Chondrocyte (in vitro differentiated cells): ENCODE measurements around the gene SOWAHA. TPM values are rescaled to one million over a fixed set of nuclear protein-coding genes. Genes with fewer than 3 reads are reported as not detected.

Experiments
- DNase-seq: peaks from one replicate; pipeline ENCODE4 v3.0.0; 2021; ENCODE audit warnings: mixed read lengths, low spot score
- H3K27ac Mint-ChIP-seq: one replicate; pipeline ENCODE4 v1.8.0; 2021; ENCODE audit warnings: mild to moderate bottlenecking, moderate library complexity, mixed read lengths; ENCODE audit not compliant: unreplicated experiment
- H3K27me3 Mint-ChIP-seq: 2 replicates; pipeline ENCODE4 v1.8.0; 2021; ENCODE audit warnings: low read depth, mixed read lengths
- H3K36me3 Mint-ChIP-seq: 2 replicates; pipeline ENCODE4 v1.8.0; 2021; ENCODE audit warnings: low read depth, mixed read lengths
- H3K4me1 Mint-ChIP-seq: 2 replicates; pipeline ENCODE4 v1.8.0; 2021; ENCODE audit warnings: low read depth, mild to moderate bottlenecking, mixed read lengths
- H3K4me3 Mint-ChIP-seq: one replicate; pipeline ENCODE4 v1.8.0; 2021; ENCODE audit warnings: mild to moderate bottlenecking, moderate library complexity, mixed read lengths; ENCODE audit not compliant: unreplicated experiment
- H3K9me3 Mint-ChIP-seq: 2 replicates; pipeline ENCODE4 v1.8.0; 2021; ENCODE audit warnings: low read depth, mixed read lengths
- total RNA-seq: library from RNA; stranded (reverse); gene quantifications from 3 replicates; pipeline ENCODE4 v1.2.1, GENCODE V29; 2021
- TF ChIP-seq, protein P1 (sequence below): fragments of 200-600 bp; sonication (generic); IDR thresholded peaks from 2 replicates; pipeline ENCODE4 v1.5.0; 2021; ENCODE audit warnings: antibody characterized with exemption, mild to moderate bottlenecking, moderate library complexity

Gene SOWAHA
- total RNA-seq, 1 donor from 2014 or later, result not detected

- TF ChIP-seq, protein P1, sequence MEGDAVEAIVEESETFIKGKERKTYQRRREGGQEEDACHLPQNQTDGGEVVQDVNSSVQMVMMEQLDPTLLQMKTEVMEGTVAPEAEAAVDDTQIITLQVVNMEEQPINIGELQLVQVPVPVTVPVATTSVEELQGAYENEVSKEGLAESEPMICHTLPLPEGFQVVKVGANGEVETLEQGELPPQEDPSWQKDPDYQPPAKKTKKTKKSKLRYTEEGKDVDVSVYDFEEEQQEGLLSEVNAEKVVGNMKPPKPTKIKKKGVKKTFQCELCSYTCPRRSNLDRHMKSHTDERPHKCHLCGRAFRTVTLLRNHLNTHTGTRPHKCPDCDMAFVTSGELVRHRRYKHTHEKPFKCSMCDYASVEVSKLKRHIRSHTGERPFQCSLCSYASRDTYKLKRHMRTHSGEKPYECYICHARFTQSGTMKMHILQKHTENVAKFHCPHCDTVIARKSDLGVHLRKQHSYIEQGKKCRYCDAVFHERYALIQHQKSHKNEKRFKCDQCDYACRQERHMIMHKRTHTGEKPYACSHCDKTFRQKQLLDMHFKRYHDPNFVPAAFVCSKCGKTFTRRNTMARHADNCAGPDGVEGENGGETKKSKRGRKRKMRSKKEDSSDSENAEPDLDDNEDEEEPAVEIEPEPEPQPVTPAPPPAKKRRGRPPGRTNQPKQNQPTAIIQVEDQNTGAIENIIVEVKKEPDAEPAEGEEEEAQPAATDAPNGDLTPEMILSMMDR, result no peak
- Mint-ChIP-seq H3K36me3 (no peaks in the 10 kb centered on the region), H3K27ac (no peak overlapping the region), H3K4me1 (peaks cover 9% of the 10 kb centered on the region), H3K4me3 (no peak overlapping the region), H3K9me3 (no peaks in the 10 kb centered on the region), H3K27me3 (no peaks in the 10 kb centered on the region)
- DNase-seq, result no peak
These were observed 6.4 kb downstream of the SOWAHA start for GRCh38 chr5:132819468-132819867.

- H3K27me3 Mint-ChIP-seq, result no peaks in the 10 kb centered on the region
- DNase-seq, result no peak
- TF ChIP-seq, protein P1, result peak; percentile 96
- peaks cover 9% of the 10 kb centered on the region for H3K4me1 Mint-ChIP-seq
- no peaks in the 10 kb centered on the region for H3K9me3 Mint-ChIP-seq
- H3K36me3 Mint-ChIP-seq, result no peaks in the 10 kb centered on the region
- H3K4me3 Mint-ChIP-seq, result no peak overlapping the region
- no peak overlapping the region for H3K27ac Mint-ChIP-seq
These were observed 7.2 kb downstream of the SOWAHA start for GRCh38 chr5:132820162-132820754.

DNA sequence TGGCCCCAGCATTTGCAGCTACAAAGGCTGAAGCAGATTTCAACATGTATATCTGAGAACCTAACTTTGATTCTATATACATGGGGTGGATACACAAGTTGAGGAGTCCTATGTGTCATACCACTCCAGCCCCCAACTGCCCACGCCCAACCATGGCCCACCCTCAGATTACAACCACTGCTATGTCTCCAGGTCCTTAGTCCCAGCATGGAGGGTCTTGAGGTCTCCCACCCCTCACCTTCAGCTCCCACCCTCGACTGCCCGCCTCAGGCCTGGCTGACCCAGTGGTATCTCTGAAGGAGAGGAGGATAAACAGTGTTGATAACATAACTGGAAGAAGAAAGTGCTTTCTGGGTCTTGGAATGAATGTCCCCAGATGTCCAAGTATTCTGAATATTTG, 8.2 kb downstream of the SOWAHA start:
- TF ChIP-seq, protein P1, result no peak
- DNase-seq, result no peak
- Mint-ChIP-seq H3K27me3 (no peaks in the 10 kb centered on the region), H3K36me3 (no peaks in the 10 kb centered on the region), H3K9me3 (no peaks in the 10 kb centered on the region), H3K4me3 (no peak overlapping the region), H3K4me1 (peaks cover 9% of the 10 kb centered on the region), H3K27ac (no peak overlapping the region)

DNA sequence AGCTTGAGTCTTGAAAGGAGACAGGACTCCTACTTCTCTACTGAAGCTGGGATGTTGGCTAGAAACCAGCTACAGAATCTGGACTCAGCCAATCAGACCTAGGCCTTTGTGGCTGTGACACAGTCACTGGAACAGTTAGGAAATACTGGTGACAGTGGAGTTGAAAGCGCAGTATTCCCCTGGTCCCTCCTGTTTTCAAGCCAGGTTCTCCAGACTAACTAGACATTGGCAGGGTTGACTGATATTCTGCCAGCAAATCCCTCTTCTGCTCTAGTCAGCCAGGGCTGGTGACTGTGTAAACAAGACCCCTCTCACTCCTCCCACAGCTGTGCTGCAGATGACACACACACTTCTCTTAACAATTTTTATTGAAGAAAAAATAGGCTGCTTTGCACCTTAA, 8.7 kb downstream of the SOWAHA start:
- H3K9me3 Mint-ChIP-seq, result no peaks in the 10 kb centered on the region
- peaks cover 9% of the 10 kb centered on the region for H3K4me1 Mint-ChIP-seq
- H3K4me3 Mint-ChIP-seq, result no peak overlapping the region
- TF ChIP-seq, protein P1, result no peak
- H3K27ac Mint-ChIP-seq, result no peak overlapping the region
- no peaks in the 10 kb centered on the region for H3K27me3 Mint-ChIP-seq
- no peaks in the 10 kb centered on the region for H3K36me3 Mint-ChIP-seq
- no peak for DNase-seq

DNA sequence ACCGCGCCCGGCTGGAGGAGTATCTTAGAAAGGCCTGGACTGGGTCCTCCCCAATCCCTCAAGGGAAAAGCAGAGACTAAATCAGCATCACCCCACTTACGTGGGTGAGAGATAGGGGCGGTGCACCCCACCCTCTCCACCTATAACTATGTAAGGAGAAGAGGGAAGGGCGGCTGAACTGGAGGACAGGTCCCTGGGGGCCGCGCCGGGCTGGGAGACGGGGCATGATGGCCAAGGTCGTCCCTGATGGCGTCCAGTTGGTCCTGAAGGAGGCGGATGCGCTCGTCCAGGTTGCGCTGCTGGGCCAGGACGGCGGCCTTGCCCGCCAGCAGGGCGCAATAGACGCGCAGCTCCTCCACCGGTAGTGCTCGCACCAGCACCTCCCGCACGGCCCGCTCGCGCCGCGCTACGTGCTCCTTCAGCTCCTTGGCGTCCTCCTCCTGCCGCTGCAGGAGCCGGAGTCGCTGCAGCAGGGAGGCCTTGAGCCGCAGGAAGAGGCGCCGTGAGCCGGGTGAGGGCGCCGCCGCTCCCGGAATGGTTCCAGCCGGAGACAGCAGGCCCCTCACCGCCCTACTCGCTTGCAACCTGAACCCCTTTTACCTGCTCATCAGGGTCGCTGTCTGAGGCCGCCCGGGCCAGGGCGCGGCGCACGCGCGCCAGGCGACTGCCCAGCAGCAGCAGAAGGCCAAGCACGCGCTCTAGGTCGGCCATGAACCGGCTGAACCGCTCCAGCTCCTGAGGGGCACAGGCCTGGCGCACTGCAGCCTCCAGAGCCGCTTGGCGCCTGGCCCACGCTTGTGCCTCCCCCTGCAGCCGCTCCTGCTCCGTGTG, 9.8 kb downstream of the SOWAHA start:
- Mint-ChIP-seq H3K4me3 (no peak overlapping the region), H3K9me3 (no peaks in the 10 kb centered on the region), H3K27me3 (no peaks in the 10 kb centered on the region), H3K27ac (no peak overlapping the region), H3K4me1 (peaks cover 9% of the 10 kb centered on the region), H3K36me3 (no peaks in the 10 kb centered on the region)
- DNase-seq, result no peak
- TF ChIP-seq, protein P1, result no peak
